GM12873 (cell line): Measurements from ENCODE around the gene MECP2.

ENCODE experiments used
- CTCF ChIP-seq: IDR thresholded peaks from 2 replicates; pipeline ENCODE4 v1.5.1; 2012; ENCODE audit warnings: low read depth, mild to moderate bottlenecking, moderate library complexity, low read length, control low read depth; ENCODE audit not compliant: insufficient read depth; ENCODE audit errors: missing control alignments

MECP2 gene

GRCh38 chrX:153983321-153983801, 114.2 kb downstream of the MECP2 start:
- no peak for TF ChIP-seq CTCF

GRCh38 chrX:153981771-153982533, 115.6 kb downstream of the MECP2 start:
- no peak for TF ChIP-seq CTCF

- no peak for TF ChIP-seq CTCF
Observed at GRCh38 chrX:153981231-153981630, 116.3 kb downstream of the MECP2 start.

- no peak for TF ChIP-seq CTCF
Observed at GRCh38 chrX:153974726-153975286, 122.7 kb downstream of the MECP2 start.

GRCh38 chrX:153974003-153974725, 123.4 kb downstream of the MECP2 start:
- no peak for TF ChIP-seq CTCF

GRCh38 chrX:153973127-153974002, 124.2 kb downstream of the MECP2 start:
- TF ChIP-seq CTCF = no peak
